Muscle of leg (tissue), 9 donors: ENCODE results near the gene POLE3. TPM values are rescaled to one million over a fixed set of nuclear protein-coding genes. Genes with fewer than 3 reads are reported as not detected.

Experiments used
- polyA plus RNA-seq, 8 donors: library from polyadenylated mRNA; unstranded; fragments of 120-200 nt; gene quantifications; one replicate each; pipeline versions ENCODE4 v1.2.1 to v1.2.3, GENCODE V29; 2013; ENCODE audit warnings: inconsistent platforms in 1 of 8, low replicate concordance in 1 of 8; ENCODE audit not compliant: insufficient read length in 8 of 8, insufficient read depth in 1 of 8
- total RNA-seq: library from RNA; stranded (reverse); fragments of 120-200 nt; gene quantifications from one replicate; pipeline ENCODE4 v1.2.4, GENCODE V29; 2013

POLE3 gene
- total and polyA plus RNA-seq, 9 donors, result 36.2 to 51.0 (median 47.5) TPM

Other genes starting within 250 kb of the POLE3 start
- 16.8 TPM for gene FKBP15, start 189.4 kb downstream of the POLE3 start, total RNA-seq
- gene FKBP15, start 189.4 kb downstream of the POLE3 start, polyA plus RNA-seq, result 10 to 100 TPM; 16.9 to 24.2 (median 20.3) TPM
- gene SLC31A1, start 189.1 kb downstream of the POLE3 start, total RNA-seq, result 8.0 TPM
- 10 to 100 TPM in 5 of 8 donors, 1 to 10 TPM in 3; 8.0 to 14.2 (median 10.2) TPM for gene SLC31A1, start 189.1 kb downstream of the POLE3 start, polyA plus RNA-seq
- gene CDC26, start 135.1 kb downstream of the POLE3 start, total RNA-seq, result 33.2 TPM
- 10 to 100 TPM; 19.7 to 27.8 (median 24.7) TPM for gene CDC26, start 135.1 kb downstream of the POLE3 start, polyA plus RNA-seq
- gene PRPF4, start 135.0 kb downstream of the POLE3 start, total RNA-seq, result 21.5 TPM
- 10 to 100 TPM; 16.5 to 25.2 (median 19.3) TPM for gene PRPF4, start 135.0 kb downstream of the POLE3 start, polyA plus RNA-seq
- 0.04 TPM for gene RNF183, start 107.3 kb downstream of the POLE3 start, total RNA-seq
- under 1 TPM in 4 of 8 donors, not detected in 4; 0.08 to 0.35 (median 0.13) TPM for gene RNF183, start 107.3 kb downstream of the POLE3 start, polyA plus RNA-seq
- gene WDR31, start 70.4 kb downstream of the POLE3 start, total RNA-seq, result 1.2 TPM
- 1 to 10 TPM; 1.6 to 3.3 (median 2.5) TPM for gene WDR31, start 70.4 kb downstream of the POLE3 start, polyA plus RNA-seq
- gene BSPRY, start 61.1 kb downstream of the POLE3 start, total RNA-seq, result 0.22 TPM
- under 1 TPM; 0.40 to 0.97 (median 0.56) TPM for gene BSPRY, start 61.1 kb downstream of the POLE3 start, polyA plus RNA-seq
- 5.5 TPM for gene HDHD3, start 33.7 kb downstream of the POLE3 start, total RNA-seq
- gene HDHD3, start 33.7 kb downstream of the POLE3 start, polyA plus RNA-seq, result 10 to 100 TPM in 1 of 8 donors, 1 to 10 TPM in 7; 4.1 to 11.3 (median 5.8) TPM
- 11.3 TPM for gene ALAD, start 9.4 kb downstream of the POLE3 start, total RNA-seq
- 10 to 100 TPM; 20.0 to 26.3 (median 21.6) TPM for gene ALAD, start 9.4 kb downstream of the POLE3 start, polyA plus RNA-seq
- gene C9orf43, start 72 bp upstream of the POLE3 start, total RNA-seq, result 0.22 TPM
- under 1 TPM; 0.19 to 0.46 (median 0.27) TPM for gene C9orf43, start 72 bp upstream of the POLE3 start, polyA plus RNA-seq
- gene RGS3, start 53.1 kb upstream of the POLE3 start, total RNA-seq, result 52.4 TPM
- gene RGS3, start 53.1 kb upstream of the POLE3 start, polyA plus RNA-seq, result 10 to 100 TPM; 38.0 to 63.3 (median 49.0) TPM